ENCODE results near the gene SPATS2L.
A peak's percentile ranks its signal among the peaks of the same experiment; 100 is the strongest.
"Not testable (repeated sequence)": the region's sequence is repeated elsewhere in the genome, so short reads cannot be mapped to it uniquely, and the experiment has no call there.

Gene SPATS2L

DNA sequence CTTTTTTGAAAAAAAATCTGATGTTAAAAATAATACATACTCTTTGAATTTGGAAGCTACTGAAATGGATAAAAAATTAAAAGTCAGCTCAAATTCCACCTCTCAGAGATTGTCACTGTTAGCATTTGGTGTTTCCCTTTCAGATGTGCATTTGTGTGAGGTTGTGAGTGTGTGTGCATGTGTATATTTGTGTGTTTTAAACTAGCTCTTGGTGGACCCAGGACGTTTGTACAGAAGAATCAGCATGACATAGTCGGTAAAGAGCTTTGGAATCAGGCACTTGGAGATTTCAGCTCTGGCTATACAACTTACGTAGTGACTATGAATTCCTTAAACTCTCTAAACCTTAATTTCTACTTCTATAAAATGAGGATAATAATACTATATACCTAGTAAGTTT, 14.5 kb downstream of the SPATS2L start:
- no peak for DNase-seq

DNA sequence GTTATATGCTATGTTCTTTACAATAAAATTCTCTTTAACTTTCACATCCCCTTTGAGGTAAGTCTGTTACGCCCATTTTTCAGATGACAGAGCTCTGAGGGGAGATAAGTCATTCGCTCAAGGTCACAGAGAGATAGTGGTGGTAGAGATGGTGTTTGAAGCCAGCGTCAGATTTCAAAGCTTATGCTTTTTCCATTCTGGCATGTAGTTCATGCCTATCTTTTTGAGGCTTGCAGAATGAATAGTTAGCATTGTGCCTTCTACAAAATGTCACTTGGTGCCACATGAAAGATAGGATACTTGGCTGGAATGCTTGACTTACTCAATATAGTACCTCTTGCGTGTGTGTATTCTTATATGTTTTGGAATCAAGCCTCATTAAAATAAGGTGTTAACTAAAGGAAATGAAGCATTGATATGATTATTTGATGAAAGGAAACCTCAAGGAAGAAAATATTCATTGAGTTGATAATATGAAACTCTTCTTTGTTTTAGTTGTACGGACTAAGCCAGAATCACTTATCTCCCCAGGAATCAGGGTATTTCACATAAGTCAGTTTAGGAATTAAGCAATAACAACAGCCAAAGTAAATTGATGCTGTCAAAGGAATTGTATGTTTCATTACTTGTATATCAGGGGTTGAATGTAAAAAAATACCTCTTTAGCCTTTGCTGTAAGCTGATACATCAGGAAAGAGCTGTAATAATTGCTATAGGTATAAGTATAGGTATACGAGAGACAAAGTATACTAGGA, 15.5 kb downstream of the SPATS2L start:
- no peak for DNase-seq

DNA sequence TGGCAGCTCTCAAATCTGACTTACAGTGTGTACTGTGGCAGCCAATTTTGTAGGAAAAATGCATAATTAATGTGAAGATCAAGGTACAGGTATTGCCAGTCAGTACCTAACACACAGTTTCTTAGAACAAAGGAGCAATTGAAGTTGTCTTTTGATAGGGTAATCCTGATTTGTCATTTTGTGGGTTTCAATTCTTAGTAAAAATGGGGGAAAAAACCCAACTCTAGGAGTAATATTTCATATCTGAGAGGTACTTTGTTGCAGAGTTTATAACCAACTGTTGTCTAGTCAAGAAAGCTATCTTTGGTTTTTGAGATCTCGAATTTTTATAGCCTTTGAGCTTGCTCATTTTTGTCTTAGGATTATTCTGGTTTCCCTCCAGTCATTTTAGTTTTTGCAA, 16.1 kb downstream of the SPATS2L start:
- DNase-seq: no peak

DNA sequence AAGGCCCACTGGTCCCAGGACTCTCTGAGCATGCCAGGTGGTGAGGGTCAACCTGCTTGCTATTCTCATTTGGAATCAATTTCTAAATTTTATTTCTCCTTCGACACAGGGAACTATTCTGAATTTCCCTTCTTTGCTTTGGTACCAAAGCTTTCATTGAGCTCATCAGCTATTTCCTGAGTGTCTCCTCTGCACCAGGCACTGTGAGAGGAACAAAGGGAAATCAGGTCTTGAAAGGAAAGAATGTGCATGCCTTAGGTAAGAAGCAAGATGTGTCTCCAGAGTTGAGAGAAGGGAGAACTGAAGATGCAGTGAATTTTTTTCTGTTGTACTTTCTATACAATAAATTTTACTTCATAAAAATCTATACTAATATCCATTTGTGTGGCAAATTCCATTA, 17.9 kb downstream of the SPATS2L start:
- DNase-seq: no peak

DNA sequence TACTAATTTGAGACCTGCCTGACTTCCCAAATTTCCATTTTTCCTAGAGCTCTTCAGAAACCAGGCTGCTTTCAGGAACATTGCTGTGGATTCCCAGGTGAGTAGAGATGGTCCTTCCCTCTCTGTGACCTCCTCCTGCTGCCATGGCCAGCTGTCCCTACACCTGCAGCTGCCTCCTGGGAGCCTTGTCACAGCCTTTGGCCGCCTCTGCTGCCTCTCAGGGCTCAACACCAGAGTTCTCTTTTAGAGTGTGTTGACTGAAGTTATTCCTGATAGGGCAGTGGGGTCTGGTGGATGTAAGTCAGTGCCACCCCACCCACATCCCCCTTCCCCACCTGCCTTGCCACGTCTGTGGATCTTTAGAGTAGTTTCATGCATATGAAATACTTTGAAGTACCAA, 22.9 kb downstream of the SPATS2L start:
- DNase-seq: no peak

DNA sequence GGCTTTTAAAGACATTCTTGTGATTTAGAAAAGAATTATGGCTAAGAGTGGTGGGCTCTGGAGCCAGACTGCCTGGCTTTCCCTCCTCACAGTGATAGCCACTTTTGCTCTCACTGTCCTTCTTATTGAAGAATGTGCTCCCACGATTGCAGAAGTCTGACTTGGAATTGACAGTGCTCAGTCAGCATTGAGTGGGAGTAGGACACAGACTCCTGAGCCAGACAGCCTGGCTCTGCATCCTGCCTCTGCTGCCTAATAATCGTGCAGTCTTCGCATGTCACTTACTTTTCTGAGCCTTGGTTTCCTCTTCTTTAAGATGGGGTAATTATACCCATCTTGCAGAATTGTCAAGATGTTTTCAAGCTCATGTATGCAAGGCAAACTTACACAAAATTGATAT, 23.3 kb downstream of the SPATS2L start:
- DNase-seq: no peak

DNA sequence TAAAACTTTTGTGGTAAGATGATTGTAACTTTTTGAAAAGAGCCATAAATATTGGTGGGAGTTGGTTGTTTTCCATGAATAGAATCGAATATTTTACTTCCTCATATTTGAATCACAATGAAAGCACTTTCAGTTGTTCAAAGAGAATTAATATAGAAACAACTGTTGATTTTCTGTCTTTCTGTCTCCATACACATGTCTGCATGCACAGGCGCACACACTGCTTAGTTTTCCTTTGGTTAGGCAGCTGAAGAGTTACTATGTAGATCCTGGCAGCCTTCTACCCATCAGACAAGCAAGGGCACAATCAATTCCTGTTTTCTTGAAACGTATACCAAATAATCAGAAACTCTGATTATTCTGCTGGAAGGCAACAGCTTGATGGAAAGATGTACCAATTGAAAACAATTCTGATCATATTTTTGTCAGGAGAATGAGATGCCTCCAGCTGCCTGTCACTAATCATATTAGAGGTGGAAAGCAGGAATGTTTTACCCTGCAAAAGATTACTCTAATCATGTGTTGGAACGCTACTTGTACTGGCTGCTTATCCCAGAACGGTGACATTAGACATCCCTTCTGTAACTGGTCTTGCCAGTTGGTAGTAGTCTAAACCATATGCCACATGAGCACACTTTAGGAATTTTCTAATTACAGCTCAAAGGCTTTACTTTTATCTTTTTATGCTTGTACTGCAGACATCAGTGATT, 24.0 kb downstream of the SPATS2L start:
- DNase-seq: no peak

DNA sequence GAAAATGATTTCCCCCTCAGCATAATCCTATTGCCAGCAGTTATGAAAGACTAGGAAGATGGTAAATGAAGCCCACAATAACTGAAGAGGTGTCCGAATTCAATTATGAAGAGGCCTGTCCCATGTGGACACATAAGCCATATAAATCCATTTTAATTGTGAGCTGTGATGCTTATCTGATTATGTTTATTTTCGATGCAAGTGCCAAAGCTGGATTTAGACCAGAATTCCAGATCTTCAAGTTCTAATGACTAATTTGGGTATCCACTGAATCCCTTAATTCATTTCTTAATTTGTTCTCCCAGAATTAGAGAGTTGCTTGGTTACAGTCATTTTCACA, 24.5 kb downstream of the SPATS2L start:
- no peak for DNase-seq

DNA sequence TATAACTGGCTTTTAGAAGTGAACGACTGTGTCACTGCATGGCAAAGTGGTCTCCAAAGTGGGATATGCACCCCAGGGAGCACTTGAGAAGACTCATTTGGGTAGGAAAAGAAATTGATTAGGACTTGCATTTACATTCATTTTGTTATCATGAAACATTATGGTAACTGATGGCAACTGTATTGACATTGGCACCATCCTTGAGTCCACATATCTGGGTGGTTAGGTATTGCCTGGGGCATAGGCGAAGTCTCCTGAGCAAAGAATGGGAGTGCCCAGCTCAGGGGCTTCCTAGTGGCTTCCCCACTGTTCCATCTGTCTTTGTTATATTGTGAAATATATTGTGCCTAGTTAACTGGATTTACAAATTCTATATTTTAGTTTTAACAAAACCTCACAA, 29.2 kb downstream of the SPATS2L start:
- peak; percentile 10 for DNase-seq

DNA sequence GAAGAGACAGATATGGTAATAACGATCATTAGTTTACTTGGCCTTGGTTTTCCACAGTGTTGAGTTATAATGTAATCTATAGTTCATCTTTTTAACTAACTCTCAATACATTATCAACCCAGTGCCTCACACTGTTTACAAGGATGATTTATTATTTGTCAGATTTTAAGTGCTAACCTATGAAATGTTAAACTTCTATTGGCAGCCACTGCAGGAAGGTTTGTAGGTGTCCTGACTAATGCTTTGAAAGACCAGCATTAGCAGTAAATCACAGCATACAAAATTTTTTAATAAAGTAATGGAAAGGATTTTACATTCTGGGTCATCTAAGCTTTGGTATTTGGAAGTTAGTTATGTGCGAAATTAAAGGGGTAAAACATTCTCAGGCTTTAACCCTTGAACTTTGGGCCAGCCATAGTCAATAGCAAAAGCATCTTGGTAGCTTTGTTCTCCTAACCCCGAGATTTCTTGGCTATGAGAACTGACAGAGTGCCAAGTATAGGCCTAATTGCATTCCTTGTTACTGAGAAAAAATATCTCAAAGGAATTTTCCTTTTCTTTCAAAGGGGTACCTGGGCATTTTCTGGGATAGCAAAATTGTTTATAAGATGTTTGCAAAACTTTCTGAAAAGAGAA, 30.6 kb downstream of the SPATS2L start:
- no peak for DNase-seq

DNA sequence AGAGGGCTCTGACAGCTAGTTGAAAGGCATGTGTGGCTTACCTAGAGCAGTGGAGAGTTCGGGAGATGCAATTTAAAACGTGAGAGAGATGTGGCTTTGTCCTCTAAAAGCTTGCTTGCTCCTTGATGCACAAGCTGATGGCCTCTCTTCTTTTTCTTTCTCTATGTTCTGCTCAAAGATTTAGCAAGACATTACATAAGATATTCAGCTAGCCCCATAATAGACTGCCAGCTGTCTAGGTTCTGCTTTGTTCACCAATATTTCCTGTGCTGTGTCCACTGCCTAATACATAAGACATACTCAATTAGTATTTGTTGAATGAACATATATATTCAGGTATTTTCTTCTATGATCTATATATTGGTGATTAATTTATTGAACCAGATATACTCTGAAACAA, 31.1 kb downstream of the SPATS2L start:
- DNase-seq: no peak

DNA sequence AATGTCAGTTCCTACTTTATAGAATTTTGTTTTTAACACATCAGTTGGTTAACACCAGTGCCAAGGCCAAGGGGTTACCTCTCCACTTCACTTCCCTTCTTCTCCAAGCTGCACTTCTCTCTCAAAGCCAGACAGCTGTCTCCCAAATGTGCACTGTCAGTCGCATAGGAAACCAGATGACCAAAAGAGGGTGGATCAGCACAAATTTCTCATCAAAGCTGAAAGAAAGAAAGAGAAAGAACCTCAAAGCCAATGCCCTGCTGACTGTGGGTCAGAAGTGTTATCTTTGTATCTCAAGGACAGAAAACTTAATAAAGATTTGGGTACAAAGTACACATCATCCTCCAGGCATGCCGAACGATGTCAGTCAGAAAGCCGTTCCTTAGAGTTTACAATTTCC, 32.2 kb downstream of the SPATS2L start:
- DNase-seq: no peak

DNA sequence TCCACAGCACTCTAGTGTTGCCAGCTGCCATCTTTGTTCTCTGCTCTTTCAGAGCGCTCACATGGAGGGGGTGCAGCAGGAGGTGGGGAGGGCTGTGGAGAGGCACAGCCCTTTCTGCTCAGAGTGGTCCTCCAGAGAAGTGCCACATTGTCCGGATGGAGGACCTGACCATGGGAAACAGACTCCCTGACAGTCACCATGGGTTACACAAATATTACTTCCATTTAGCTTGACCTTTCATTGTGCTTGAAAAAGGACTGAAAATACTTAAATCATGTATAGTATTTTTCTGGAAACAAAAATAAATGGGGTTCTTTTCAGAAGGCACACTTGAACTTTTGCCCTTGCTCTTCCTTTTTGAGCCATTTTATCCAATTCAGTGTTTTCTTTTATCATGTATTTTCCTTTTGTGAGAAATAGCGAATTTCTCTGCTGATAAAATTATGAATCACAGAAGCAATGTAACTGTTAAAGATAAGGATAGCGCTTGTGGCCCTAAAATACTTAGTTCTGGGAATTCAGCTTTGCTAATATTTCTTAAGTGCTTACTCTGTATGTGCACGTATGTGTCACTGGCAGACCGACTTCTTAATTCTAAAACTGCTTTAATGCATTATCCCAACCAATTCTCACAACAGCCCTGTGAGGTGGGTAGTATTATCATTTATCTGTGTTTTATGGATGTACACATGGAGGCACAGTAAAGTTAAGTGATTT, 34.2 kb downstream of the SPATS2L start:
- no peak for DNase-seq

DNA sequence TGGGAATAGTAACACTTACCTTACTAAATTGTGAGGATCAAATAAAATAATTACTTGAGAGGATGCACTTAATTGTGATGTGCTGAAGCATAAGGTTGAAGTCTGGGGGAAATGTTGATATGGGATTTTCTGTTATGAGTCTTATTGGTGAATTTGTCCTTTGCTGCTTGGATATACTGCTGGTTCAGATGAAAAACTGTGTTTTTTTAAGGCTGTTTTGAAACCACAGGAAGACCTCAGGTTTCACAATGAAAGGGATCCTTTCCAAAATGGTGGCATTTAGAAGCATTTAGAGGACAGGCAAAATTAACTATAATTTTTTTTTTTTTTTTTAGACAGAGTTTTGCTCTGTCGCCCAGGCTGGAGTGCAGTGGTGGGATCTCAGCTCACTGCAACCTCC, 34.9 kb downstream of the SPATS2L start:
- DNase-seq: no peak

DNA sequence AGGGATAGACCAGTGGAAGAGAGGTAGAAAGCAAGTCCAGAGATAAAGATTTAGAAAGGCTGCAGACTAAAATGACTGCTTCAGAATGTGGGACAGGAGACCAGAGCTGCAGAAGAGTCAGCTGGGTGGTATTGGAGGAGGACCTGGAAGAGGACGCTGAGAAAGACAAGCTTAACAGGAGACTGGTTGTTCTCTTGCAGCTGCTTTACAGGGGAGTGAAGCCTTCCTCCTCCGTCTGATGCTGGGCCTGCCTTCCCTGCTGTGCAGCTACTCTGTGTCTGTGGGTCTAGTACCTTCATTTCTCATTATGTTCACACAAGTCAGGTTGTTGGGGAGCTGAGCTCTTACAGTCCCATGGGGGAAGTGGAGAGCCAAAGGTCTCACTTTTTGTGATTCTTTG, 35.7 kb downstream of the SPATS2L start:
- DNase-seq: no peak

DNA sequence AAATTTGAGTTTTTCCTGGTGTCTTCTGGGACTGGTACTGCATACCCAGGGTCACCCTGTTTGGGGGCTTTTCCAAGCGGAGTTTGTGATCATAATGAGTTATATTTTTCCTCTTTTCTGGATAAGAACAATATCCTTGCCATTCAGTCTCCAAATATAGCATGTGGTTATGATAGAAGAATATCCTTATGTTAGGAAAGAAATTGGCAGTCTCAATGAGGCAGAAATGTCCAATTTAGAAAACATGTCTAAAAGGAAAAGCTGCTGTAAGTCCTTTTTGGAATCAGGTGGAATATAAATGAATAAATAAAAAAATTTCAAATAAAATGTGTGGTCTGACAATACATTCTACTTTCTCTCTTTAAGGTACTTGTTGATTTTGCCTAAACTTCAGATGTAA, 36.2 kb downstream of the SPATS2L start:
- no peak for DNase-seq

DNA sequence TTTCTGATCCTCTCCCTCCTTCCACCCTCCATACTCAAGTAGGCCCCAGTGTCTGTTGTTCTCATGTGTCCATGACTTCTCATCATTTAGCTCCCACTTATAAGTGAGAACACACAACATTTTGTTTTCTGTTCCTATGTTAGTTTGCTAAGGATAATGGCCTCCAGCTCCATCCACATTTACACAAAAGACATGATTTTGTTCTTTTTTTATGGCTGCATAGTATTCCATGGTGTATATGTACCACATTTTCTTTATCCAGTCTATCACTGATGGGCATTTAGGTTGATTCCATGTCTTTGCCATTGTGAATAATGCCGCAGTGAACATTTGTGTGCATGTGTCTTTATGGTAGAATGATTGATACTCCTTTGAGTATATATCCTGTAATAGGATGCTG, 37.7 kb downstream of the SPATS2L start:
- not testable (repeated sequence) for DNase-seq

DNA sequence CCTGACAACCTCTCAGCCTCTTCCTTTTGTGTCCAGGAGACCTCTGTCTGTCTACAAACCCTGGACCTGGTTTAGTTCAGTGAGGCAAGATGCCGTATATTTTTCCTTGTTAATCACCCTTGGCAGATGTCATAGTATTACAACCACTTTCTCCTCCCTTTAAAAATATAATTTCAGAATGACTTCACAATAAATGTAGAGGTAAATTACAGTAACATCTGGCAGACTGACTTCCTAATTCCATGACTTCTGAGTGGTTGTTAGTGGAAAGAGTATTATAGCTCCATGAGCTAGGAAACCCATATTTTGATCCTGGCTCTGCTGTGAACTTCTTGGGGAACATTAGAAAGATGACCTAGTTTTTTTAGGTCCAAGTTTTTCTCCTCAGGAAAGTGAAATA, 39.5 kb downstream of the SPATS2L start:
- no peak for DNase-seq

DNA sequence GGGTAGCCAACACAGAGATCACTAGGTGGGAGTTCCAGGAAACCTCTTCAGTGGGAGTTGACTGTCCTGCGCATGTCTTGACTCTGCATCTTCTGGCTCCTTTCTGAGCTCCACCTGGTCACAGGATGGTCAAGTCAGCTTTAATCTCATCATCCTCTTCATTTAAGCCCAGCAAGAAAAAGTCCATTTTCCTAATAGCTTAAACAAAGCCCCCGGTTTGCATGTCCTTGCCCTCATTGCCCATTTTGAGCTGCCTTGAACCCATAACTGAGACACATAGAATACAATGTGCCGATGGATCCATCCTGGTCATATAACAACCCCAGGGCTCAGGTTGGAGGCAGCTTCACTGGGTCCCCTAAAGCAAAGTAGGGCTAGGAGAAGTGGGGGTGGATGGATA, 40.8 kb downstream of the SPATS2L start:
- DNase-seq: no peak

DNA sequence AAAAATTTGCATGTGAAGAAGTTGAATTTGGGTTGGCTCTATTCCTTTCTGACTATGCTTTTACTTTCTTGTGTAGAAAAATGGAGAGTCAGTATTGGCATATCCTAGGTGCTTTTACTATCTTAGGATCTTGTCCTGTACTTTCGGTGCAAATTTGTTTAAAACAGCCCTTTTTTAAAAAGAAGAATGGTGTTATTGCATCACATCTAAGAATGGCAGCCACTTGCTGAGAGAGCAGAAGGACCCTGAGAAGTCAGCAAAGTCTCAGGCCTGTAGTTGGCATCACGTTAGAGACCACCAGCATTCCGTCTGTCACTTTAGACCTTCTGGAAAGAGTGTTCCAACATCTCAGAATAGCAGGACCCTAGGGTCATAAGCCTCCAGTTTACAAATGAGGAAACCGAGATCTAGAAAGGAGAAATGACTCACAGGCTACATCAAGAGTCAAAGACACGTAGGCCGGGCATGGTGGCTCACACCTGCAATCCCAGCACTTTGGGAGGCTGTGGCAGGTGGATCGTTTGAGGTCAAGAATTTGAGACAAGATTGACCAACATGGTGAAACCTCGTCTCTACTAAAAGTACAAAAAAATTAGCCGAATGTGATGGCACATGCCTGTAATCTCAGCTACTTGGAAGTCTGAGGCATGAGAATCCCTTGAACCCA, 42.5 kb downstream of the SPATS2L start:
- no peak for DNase-seq

DNA sequence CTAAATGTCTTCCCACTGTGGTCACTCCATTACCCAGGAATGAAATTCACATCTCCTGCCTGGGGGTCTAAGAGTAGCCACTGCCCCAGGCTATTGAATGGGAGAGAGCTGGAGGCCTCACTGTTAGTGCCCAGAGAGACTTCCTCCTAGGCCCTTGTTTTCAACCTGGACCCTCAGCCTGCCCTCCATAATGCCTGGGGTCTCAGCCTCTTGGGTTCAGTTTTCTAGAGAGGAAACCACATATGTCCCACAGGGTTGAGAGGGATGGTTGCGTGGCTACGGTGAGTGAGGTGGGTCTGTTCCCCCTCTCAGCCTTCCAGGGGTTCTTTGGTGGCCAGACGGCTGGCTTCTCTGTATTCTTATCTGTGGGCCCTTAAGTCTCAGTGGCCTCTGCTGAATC, 43.4 kb downstream of the SPATS2L start:
- no peak for DNase-seq

DNA sequence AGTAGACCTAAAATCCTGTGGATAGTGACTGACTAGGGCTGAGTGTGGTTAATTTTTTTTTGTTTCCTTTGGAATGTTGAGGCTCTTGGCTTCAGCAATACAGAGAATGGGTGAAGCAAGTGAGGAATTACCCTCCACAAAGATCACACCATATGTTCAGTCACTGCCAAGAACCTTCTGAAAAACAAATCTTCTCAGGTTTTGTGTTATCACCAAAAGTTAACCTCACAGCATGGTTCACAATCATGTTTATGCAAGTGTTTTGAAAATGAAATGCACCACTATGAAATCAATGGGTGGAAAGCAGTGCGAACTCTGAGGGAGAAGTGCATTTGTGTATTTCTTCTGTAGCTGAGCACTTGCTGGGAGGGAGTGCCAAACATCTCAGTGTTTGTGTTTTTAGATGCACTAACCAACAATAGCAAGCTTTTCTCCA, 44.4 kb downstream of the SPATS2L start:
- no peak for DNase-seq

DNA sequence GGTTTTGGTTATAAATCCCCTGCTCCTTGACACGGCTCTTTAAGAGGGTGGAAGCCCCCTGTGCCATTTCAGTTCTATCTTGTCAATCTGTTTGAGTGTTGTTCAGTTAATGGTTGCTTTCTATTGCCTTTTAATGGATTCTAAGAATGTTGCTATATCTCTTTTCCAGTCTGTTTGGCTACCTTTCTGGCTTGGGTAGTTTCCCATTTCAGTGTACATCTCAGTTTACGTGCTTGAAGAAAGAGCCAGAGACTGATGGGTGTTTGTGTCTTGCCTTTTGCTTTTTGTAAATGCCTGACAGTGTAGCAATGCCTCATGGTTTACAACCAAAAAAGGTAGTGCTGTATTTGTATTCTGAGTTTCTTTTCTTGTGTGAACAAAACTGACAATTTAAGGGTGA, 45.3 kb downstream of the SPATS2L start:
- DNase-seq: no peak

Measured in NCI-H1436 (cell line).